ENCODE data around the gene TIGD3. TPM values are rescaled to one million over a fixed set of nuclear protein-coding genes. Genes with fewer than 3 reads are reported as not detected.

TIGD3 gene
- total RNA-seq, 1 experiment from 2014 or later, result 1.7 TPM

GRCh38 chr11:65380460-65381119 lies 26.0 kb downstream of the TIGD3 start:
- BruUV-seq (replicated peaks), result no TSS peak
- Histone ChIP-seq H3K4me1 (replicated peaks; ENCODE audit: insufficient read depth) (peaks cover 53% of the 10 kb centered on the region), H4K20me1 (ENCODE audit: insufficient read depth) (no peaks in the 10 kb centered on the region), H3K27ac (peak overlapping the region; percentile 93), H3K79me2 (ENCODE audit: low read depth) (peaks cover 7% of the 10 kb centered on the region; the same call in 1 of the 2 replicates), H3F3A (ENCODE audit: insufficient read depth, low read depth) (peaks cover 60% of the 10 kb centered on the region), H2AFZ (no peak overlapping the region), H3K36me3 (ENCODE audit: low read depth) (no peaks in the 10 kb centered on the region), H3K9me2 (ENCODE audit: insufficient read depth) (no peaks in the 10 kb centered on the region), H3K27me3 (ENCODE audit: insufficient read depth, low read depth) (no peaks in the 10 kb centered on the region), H3K9me3 (ENCODE audit: insufficient read depth, low read depth) (no peaks in the 10 kb centered on the region), H3K4me2 (peak overlapping the region; percentile 83), H3K4me3 (peak overlapping the region; percentile 48; the same call in 1 of the 2 replicates)
- no peak for TF ChIP-seq EZH2 (IDR thresholded peaks at IDR 0.05; ENCODE audit: low read depth)
- no peak; the same call in 1 of the 2 replicates for TF ChIP-seq CTCF (conservative IDR thresholded peaks at IDR 0.05)
- intact Hi-C loops (cut with micrococcal nuclease; ENCODE audit: unreplicated experiment), result no loop called here
- no peak for DNase-seq
- POLR2A ChIA-PET (ENCODE audit: unreplicated experiment), result interaction anchor here (1.0 kb wide), 1 partner anchor 127 kb away, joined by 14 read pairs; no protein-coding TSS in a partner anchor
- CTCF ChIA-PET, result interaction anchor here (1.0 kb wide), 1 partner anchor 105 kb away, joined by 10 read pairs; no protein-coding TSS in a partner anchor

- CTCF ChIA-PET, result interaction anchor here (0.5 to 1.0 kb wide), 7 partner anchors 23 to 606 kb away, joined by 4 to 21 read pairs (median 5); no protein-coding TSS in a partner anchor
- no peaks in the 10 kb centered on the region for H3K9me2 ChIP-seq (ENCODE audit: insufficient read depth)
- peaks cover 7% of the 10 kb centered on the region; the same call in 1 of the 2 replicates for H3K79me2 ChIP-seq (ENCODE audit: low read depth)
- H3F3A ChIP-seq (ENCODE audit: insufficient read depth, low read depth), result peaks cover 64% of the 10 kb centered on the region
- TF ChIP-seq EZH2 (IDR thresholded peaks at IDR 0.05; ENCODE audit: low read depth) (no peak), CTCF (conservative IDR thresholded peaks at IDR 0.05) (no peak)
- H3K9me3 ChIP-seq (ENCODE audit: insufficient read depth, low read depth), result no peaks in the 10 kb centered on the region
- intact Hi-C loops (cut with micrococcal nuclease; ENCODE audit: unreplicated experiment), result loop anchor here (1.0 to 2.0 kb wide), 4 partner anchors 41 to 189 kb away; partner anchors contain the start of genes NEAT1 and ZNRD2
- POLR2A ChIA-PET (ENCODE audit: unreplicated experiment), result interaction anchor here (0.6 to 1.2 kb wide), 9 partner anchors 37 to 603 kb away, joined by 3 to 43 read pairs (median 4); partner anchors contain the start of genes FAU, MRPL49 and SF1
- peak overlapping the region; percentile 48; the same call in 1 of the 2 replicates for H3K4me3 ChIP-seq
- H4K20me1 ChIP-seq (ENCODE audit: insufficient read depth), result no peaks in the 10 kb centered on the region
- H3K27me3 ChIP-seq (ENCODE audit: insufficient read depth, low read depth), result no peaks in the 10 kb centered on the region
- BruUV-seq (replicated peaks), result no TSS peak
- H3K36me3 ChIP-seq (ENCODE audit: low read depth), result no peaks in the 10 kb centered on the region
- DNase-seq, result peak in 1 of 2 experiments; percentile 89
- peak overlapping the region; percentile 83 for H3K4me2 ChIP-seq
- 0 out of 2 replicates have a peak overlapping the region, but pooled peaks have one; percentile 62 for H2AFZ ChIP-seq
- peak overlapping the region; percentile 93 for H3K27ac ChIP-seq
- peaks cover 60% of the 10 kb centered on the region for H3K4me1 ChIP-seq (replicated peaks; ENCODE audit: insufficient read depth)
Measured at GRCh38 chr11:65381716-65382032, 27.1 kb downstream of the TIGD3 start.

GRCh38 chr11:65382033-65382803 lies 27.7 kb downstream of the TIGD3 start, which contains the start of gene SLC25A45:
SLC25A45 (minus strand) TSS chr11:65382646; CDS start chr11:65381951, 695 bp downstream.
- Histone ChIP-seq H3K9me2 (ENCODE audit: insufficient read depth) (no peaks in the 10 kb centered on the region), H2AFZ (0 out of 2 replicates have a peak within 1 kb of the TSS, but pooled peaks have one; percentile 62), H3K36me3 (ENCODE audit: low read depth) (no peaks in the 10 kb centered on the region), H3K4me2 (peak within 1 kb of the TSS; percentile 83), H3K4me1 (replicated peaks; ENCODE audit: insufficient read depth) (peaks cover 64% of the 10 kb centered on the region), H3K79me2 (ENCODE audit: low read depth) (peaks cover 13% of the 10 kb centered on the region; the same call in 1 of the 2 replicates), H3F3A (ENCODE audit: insufficient read depth, low read depth) (peaks cover 61% of the 10 kb centered on the region), H3K27ac (peak within 1 kb of the TSS; percentile 93), H3K9me3 (ENCODE audit: insufficient read depth, low read depth) (no peaks in the 10 kb centered on the region), H4K20me1 (ENCODE audit: insufficient read depth) (no peaks in the 10 kb centered on the region), H3K4me3 (peak within 1 kb of the TSS; percentile 48; the same call in 1 of the 2 replicates), H3K27me3 (ENCODE audit: insufficient read depth, low read depth) (no peaks in the 10 kb centered on the region)
- TF ChIP-seq EZH2 (IDR thresholded peaks at IDR 0.05; ENCODE audit: low read depth) (no peak), CTCF (conservative IDR thresholded peaks at IDR 0.05) (peak; percentile 79)
- peak; percentile 97 to 98 for DNase-seq
- intact Hi-C loops (cut with micrococcal nuclease; ENCODE audit: unreplicated experiment), result loop anchor here (1.0 to 2.0 kb wide), 4 partner anchors 40 to 189 kb away; partner anchors contain the start of genes NEAT1 and ZNRD2
- BruUV-seq (replicated peaks), result no TSS peak
- ChIA-PET POLR2A (ENCODE audit: unreplicated experiment) (interaction anchor here (0.5 to 1.2 kb wide), 9 partner anchors 25 to 604 kb away, joined by 4 to 43 read pairs (median 6); partner anchors contain the start of genes FAU, MRPL49 and SF1), CTCF (interaction anchor here (0.6 kb wide), 7 partner anchors 23 to 607 kb away, joined by 3 to 21 read pairs (median 4); no protein-coding TSS in a partner anchor)
